HG02678 (cell line): ENCODE results near the gene ANO4.

Experiments used
- ATAC-seq: cut with Tn5 transposase; IDR thresholded peaks from one replicate; pipeline ENCODE4 v1.9.1; 2021; ENCODE audit warnings: mild to moderate bottlenecking, moderate library complexity; ENCODE audit not compliant: unreplicated experiment

The ANO4 gene

DNA sequence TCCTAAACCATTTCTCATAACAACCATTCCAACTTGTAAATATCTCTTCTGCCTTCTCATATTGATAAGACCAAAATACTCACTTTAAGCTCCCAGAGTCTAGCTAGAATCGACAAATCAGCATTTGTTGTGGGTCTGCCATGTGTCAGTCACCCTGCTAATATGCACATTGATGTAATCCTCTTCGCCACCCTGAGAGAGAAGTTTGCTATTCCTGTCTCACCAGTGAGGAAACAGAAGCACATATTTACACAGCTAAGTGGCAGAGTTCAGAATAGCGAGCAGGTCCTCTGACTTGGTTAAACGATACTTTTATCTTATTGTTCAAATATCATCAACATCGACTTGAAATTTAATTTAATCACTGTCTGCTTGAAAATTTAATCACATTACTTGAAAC is 142.1 kb downstream of the ANO4 start:
- ATAC-seq = no peak

DNA sequence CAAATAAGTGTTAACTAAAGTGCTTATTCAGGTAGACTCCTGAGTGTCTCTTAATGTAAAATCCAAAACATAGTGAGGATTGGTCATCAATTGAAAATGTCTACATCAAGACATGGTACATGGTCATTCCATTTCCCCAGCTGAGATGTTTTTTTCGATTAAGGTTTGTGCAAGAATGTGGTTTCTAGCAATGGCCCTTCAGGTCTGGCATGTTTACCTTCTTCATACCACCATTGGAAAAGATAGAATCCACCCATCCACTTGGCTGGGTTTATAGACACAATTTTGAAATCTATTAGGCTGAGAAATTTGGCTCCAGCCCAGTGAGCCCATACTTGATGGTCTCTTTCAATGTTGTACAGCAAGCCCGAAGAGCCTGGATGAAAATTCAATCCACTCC is 145.9 kb downstream of the ANO4 start:
- ATAC-seq = no peak

DNA sequence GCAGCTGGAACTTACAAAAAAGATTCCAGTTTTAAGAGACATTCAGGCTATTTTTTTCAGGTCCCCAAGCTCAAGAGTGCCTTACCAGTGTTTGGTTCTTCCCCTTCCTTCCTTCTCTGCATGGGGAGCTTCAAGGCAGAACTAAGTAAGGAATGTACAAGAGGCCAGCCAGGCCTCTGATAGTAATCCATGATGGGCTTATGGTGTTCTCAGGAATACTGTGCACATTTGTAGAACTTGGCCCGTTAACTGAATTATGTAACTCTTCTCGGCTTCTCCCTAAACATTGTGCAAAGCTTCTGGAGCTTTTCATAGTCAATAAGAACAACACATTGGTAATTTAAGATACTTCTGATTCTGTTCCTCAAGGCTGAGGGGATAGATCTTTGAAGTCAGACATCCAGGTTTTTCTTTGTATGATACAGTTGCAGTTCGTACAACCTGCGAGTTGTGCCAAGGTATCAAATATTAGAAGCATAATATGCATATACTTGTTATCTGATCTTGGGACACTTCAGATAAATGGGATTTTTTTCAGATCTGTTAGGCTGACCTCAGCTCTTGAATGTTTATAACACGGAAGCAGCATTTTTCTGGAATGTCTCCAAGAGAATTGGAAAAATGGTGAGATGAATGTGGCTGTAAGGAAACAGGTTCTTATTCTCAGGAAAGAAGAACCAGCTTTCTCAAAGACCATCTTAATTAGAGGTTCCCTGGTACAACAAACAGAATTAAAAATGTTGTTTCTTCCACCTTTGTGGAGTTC is 148.6 kb downstream of the ANO4 start:
- ATAC-seq = no peak

DNA sequence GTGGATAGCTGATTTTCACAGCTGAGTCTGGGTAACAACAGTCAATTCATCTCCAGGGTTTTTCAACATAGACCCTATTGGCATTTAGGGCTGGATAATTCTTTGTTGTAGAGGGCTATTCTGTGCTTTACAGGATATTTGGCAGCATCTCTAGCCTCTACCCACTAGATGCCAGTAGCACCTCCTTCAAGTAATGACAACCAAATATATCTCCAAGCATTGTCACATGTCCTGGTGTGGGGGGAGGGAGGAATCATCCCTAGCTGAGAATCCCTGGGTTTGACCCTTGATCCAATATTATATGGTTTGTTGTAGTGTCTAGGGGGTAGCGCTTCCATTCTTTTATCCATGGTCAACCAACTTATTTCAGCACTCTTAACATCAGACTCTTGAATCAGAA is 157.2 kb downstream of the ANO4 start:
- ATAC-seq = no peak

DNA sequence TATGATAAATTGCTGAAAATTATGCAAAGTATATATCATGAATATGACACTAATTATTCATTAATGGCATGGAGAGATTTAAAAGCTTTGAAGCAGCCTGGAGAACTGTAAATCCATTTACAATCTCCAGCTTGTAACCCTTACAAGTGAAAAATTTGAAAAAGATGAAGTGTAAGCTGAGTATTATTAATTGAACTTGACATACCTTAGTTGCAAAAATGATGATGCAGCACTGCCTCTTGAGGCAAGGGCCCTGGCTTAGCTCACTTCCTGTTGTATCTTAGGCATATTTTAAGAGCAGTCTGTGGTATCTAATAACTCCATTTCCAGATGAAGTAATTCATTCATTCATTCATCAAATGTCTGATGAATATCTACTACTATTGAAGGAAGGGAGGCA is 158.6 kb downstream of the ANO4 start:
- ATAC-seq = no peak

DNA sequence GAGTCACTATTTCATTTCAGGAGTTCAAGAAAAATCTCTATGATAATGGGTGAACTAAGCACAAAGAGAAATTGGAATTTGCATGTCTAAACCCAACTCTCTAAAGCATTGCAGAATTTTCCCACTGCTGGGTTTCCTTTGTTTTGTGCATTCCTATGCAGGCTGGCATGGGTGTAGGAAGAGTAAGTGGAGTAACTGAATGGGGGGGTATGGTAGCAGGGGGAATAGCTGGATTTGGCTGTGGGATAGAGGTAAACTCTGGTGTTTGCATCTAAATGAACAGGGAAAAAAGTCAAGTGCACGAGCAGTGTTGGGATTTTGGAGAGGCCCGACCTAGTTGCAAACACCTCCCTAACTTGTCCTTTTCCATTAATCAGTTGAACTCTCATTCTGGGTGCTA is 159.1 kb downstream of the ANO4 start:
- no peak for ATAC-seq

DNA sequence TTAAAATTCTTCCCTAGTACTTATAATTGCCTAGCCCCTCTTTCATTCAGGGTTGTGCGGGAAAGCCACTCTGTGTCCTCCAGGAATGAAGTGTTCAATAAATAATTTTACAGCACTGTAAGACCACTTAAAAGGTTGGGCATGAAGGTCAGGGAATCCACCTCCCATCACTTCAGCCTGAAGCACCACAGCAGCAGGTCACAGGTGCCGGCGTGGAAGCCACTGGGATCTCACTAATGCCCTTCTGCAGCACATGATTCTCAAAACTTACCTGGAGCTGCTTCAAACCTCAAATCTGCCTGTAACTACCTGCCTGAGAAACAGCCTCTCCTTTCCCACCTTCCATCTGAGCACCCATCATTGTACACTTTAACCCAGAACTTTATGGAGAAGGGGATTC is 159.5 kb downstream of the ANO4 start:
- ATAC-seq = no peak

DNA sequence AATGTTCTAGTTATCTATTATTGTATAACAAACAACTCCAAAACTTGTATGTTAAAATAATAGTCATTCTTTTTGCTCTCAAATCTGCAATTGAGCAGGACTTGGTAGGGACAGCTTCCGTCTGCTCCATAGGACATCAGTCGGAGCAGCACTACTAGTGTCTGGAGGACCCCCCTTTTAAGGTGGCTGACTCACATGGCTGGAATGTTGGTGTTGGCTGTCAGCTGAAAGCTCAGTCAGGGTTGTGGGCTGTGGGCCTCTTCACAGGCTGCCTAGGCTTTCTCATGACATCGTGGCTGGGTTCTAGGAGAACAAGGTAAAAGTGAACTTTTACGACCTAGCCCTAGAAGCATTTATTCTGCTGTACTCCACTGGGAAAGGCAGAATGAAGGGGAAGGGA is 160.6 kb downstream of the ANO4 start:
- no peak for ATAC-seq

DNA sequence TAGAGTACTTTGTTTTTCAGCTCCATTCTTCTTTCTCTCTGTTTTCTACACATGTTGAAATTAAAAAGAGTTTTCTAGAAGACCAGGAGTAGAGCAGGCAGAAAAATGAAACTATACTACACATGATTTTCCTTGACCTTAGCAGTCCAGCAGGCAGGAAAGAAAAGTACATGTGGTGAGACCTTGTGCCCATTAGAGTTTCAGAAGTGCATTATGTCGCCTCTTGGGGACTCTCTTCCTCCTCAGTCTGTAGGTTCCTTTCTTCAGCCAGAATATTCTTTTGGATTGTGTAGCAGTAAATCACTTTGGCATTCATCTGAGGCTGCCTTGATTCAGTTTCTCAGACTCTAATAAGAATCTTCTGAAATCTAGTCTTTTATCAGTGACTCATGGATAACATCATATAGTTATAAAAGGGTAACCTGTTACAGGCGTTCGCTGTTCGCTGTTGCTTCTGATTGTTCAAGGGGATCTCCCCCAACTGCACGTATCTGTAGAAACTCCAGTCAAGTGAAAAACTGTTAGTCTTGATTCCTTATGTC is 161.8 kb downstream of the ANO4 start:
- no peak for ATAC-seq

DNA sequence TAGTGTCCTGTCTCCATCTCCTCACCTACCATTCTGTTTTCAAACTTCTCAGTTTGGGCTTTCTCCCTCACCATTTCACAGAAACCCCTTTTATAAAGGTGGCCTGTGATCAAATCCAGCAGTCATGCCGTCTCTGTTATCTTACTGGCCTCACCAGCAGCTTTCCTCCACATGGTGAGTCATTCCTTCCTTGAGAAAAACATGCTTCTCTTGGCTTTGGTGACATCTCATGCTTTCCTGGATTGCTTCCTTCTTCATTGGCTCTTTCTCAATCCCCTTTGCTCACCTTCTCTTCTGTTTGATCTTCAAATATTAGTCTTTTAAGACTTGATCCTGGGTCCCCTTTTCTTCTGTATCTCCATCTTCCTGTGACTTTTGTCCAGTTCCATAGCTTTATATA is 164.9 kb downstream of the ANO4 start:
- no peak for ATAC-seq

DNA sequence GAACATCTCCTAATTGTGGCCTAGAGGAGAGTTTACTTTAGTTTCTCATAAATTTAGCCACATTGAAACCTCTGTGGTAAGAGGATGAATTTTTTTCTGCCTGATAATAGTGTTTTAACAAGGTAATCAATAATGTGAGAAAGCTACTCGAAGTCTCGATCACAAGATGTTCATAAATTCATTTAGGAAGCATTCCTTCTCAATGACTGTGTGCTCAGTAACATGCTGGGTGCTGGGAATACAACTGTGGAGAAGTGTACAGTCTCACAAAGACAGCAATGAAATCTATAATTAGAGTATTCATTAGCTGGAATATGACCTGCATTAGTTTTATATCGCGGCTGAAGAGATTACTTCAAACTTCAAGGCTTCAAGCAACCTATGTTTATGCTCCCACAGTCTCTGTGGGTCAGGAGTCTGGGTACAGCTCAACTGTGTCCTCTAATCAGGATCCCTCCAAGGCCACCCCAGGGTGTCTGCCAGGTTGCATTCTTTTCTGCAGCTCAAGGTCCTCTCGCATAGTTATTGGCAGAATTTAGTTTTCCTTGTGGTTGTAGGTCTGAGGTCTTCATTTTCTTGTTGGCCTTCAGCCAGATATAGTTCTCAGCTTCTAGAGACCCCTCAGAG is 167.6 kb downstream of the ANO4 start:
- no peak for ATAC-seq

DNA sequence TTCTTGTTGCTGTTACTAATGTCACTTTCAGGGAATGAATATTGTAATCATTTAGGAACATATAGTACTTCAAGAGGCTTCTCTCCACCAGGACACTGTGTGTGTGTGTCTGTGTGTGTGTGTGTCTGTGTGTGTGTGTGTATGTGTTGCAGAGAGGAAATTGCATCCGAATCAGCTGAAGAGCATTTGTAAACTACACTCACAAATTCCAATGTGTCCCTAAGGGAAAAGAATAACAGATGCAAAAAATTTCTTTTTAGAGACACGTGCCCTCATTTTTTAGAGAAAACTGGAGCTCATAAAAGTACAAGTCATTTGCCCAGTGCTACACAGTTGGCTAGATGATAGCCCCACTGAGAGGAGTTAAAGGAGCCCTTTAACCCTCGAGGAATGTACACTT is 168.8 kb downstream of the ANO4 start:
- no peak for ATAC-seq

DNA sequence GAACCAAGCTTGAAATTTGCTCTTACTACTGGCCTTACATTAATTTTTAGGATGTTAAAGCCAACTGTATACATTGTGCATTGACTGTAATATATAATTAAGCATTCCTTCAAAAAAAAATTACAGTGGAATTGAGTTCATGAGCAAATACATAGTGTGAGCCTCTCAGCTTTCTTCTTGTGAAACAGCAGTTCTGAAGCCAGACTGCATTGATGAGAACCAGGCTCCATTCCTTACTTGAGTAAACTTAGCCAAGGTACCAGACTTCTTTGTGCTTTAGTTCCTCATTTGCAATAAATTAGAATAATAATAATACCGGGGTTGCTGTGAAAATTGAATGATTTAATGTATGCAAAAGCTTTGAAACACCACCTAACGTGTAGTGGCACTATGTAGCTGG is 169.5 kb downstream of the ANO4 start:
- no peak for ATAC-seq

DNA sequence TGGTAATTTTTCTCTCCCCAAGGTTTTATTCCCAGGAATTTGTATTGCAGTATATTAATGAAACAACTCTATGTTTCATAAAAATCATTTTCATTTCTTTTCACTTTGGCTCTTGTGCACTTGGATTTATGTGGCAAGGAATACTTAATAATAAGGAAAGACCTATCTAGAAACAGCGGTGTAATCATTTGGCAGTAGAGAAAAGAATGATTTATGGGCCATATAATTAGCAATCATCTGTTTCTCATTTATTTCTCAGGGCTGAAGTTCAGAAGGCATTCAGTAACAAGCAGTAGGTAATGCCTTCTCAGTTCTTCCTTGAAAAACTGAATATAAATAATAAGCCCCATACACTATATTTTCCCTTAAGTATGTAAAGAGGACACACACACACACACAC is 172.6 kb downstream of the ANO4 start:
- no peak for ATAC-seq

DNA sequence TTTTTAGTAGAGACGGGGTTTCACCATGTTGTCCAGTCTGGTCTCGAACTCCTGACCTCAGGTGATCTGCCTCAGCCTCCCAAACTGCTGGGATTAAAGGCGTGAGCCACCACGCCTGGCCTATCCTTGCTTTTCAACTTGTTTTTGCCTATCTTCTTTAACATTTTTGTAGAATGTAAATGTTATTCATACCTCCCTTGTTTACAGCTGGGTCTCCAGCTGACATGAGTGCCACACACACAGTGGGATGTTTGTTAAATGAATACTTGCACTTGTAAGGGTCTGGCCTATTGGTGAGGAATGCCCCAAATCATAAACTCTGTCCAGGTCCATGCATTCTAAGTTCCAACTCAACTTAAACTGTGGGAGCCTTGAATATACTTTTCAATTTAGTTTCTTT is 176.3 kb downstream of the ANO4 start:
- ATAC-seq = no peak

DNA sequence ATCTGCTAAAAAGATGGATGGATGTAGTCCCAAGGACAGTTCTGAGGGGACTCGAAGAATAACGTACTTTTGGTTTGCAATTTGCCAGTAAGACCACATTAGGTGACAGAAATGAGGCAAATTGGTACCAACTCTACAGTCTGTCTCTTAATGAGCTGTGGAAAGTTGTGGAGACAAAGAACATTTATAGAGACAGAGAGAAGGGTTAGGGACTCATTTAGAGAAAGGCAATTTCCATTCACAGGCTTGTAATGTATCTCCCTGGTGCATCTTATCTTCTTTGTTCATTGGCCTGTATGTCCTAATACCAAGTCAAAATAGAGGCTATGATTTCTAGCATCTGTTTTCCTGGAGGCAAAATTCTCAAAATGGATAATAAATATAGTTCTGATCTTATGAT is 177.5 kb downstream of the ANO4 start:
- no peak for ATAC-seq

DNA sequence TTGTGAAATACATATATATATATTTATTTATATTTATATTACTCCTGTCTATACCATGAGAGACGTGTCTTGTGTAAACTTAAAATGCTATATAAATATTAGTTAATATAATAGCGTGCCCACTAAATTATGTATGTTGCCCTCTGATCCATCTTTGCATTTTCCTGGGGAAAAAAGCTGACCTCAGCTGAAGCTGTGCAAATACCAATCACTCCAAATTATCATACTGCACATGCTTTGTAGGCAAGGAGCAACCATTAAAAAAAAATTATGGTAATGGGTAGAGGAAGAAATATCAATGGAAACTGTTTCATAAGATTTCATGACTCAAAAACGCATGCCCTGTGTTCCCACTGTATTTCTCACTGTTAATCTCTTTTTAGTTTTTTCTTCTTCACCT is 179.8 kb downstream of the ANO4 start:
- ATAC-seq = no peak

DNA sequence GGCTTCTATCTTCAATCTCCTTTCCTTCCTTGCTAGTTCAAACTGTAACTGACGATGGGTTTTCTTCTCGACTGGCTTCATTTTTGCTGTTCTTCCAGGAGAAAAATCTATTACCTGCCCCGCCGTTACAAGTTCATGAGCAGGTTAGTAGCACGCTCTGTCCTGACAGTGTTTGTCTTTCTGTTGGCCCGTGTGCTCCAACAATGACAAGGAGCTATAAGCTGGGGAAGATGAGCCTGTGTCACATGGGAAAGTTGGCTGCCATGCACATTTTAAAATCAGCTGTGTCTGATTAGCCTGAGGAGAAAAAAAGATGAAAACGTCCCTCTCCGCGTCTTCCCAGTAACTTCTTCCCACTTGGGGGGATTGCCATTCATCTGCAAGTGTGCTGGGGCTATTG is 180.2 kb downstream of the ANO4 start:
- no peak for ATAC-seq

DNA sequence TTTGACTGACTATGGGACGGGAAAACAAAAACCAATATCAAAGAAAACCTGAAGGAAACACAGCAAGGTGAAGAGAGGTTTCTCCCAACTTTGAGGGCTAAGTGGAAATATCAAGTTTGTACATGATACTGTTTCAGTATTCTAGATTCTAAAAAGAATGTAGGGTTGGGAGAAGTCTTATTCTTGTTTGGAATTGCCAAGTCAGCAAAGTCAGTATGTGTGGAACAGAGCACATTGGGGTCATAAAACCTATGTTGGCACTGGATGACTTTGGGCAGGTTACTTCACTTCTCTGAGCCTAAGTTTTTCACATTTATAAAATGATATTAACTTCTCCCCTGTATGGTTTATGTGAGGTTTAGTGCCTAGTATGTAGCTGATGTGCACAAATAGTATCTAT is 182.2 kb downstream of the ANO4 start:
- no peak for ATAC-seq

DNA sequence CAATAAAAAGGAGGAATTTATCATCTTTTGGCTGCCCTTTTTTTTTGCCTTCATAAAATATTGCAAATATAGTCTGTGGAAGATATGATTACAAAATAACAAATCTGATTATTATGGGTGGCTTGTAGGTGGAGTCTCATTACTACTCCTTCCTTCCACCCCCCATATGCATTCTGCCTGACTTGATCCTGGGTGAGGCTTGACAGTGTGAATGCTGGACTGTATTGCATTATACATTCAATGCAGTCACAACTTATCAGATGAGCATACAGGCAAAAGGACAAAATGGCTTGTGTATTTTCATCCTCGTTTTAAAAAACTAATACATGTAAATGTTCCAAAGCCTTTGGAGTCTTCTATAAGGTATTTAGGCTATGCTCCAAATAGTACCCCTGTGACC is 186.3 kb downstream of the ANO4 start:
- no peak for ATAC-seq

DNA sequence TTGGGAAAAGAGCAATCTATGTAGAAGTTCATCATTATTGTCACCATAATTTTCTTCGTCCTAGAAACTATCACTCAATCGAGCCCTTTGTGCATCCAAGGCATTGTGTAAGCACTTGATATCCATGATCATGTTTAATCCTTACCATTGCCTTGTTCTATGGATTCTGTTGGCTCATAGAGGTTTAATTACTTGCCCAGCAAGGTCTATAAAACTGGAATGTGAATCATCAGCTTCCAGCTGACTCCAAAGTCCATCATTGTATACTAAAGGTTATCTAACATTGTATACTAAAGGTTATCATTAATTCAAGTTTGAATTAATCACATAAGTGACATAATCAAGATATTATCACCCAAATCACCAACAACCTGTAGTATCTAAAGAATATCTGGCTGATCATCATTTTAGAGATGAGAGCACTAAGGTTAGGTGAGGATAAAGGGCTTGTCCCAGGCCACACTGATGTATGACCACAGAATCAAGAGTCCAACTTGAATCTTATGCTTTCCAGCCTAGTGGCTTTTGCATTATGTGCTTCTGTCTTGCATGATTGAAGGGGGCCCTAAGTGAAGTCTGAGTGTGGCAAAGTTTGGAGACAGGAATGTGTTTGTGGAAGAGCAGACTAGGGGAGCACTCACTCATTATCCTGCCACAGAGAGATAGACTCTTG is 188.1 kb downstream of the ANO4 start:
- ATAC-seq = no peak

DNA sequence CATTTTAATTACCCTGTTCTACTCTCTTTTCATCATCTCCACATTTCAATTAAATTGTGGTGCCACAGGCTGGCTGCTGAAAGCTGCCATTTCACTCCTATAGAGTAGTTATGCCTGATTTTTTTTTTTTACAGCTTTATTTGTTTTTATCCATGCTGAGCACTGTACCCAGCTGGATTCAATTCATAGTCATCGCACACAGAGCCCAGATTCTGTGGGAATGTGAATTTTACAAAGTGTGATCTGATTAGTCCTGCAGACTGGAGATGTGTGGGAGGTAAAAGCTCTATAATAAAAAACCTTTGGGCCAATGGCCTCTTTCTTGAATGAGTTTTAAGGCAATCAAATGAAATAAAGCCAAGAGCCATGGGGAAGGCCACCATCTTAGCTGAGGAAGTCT is 190.2 kb downstream of the ANO4 start:
- no peak for ATAC-seq
